ENCODE measurements around the gene KRTAP6-2.

KRTAP6-2 gene

GRCh38 chr21:30615199-30615598 lies 16.5 kb upstream of the KRTAP6-2 start:
- H3K79me1 ChIP-seq (ENCODE audit: low read length): no peaks in the 10 kb centered on the region
- no peak overlapping the region for H2BK5ac ChIP-seq (ENCODE audit: low read depth, low read length, poor library complexity)
- no peak overlapping the region for H3K23ac ChIP-seq (ENCODE audit: low read length)
- H3K79me2 ChIP-seq (ENCODE audit: control insufficient read depth, insufficient read depth, low read length, poor library complexity): no peaks in the 10 kb centered on the region
- no peak overlapping the region for H3K4me2 ChIP-seq (ENCODE audit: low read length)
- no peak overlapping the region for H3K27ac ChIP-seq (ENCODE audit: low read depth, low read length)
- no peak overlapping the region for H3K4me3 ChIP-seq (ENCODE audit: low read depth, low read length)
- no peak overlapping the region for H3K14ac ChIP-seq (ENCODE audit: low read length)
- no peak overlapping the region for H2BK12ac ChIP-seq (ENCODE audit: low read length)
- no peak for DNase-seq
- no peak overlapping the region for H2AFZ ChIP-seq (ENCODE audit: insufficient read depth, low read length, poor library complexity)
- H3K18ac ChIP-seq (ENCODE audit: low read length): no peak overlapping the region
- H4K12ac ChIP-seq (ENCODE audit: low read depth, low read length): no peak overlapping the region
- no peaks in the 10 kb centered on the region for H3K27me3 ChIP-seq (ENCODE audit: insufficient read depth, low read length)
- no peak overlapping the region for H3K9ac ChIP-seq (ENCODE audit: low read length)
- H3K4me1 ChIP-seq (ENCODE audit: control insufficient read depth in 1 of 2, insufficient read depth in 2 of 2, low read length in 2 of 2): no peaks in the 10 kb centered on the region
- H2AK5ac ChIP-seq (ENCODE audit: low read length): no peak overlapping the region
- no peak overlapping the region for H4K91ac ChIP-seq (ENCODE audit: low read depth, low read length)
- H4K8ac ChIP-seq (ENCODE audit: low read depth, low read length): no peak overlapping the region
- no peaks in the 10 kb centered on the region for H3K9me3 ChIP-seq (ENCODE audit: insufficient read depth, low read depth, low read length)
- H3K4ac ChIP-seq (ENCODE audit: low read depth, low read length): no peak overlapping the region
- H3K36me3 ChIP-seq (ENCODE audit: control insufficient read depth in 1 of 2, insufficient read depth in 2 of 2, low read length in 2 of 2): no peaks in the 10 kb centered on the region
- H2BK120ac ChIP-seq (ENCODE audit: insufficient read depth, low read length, poor library complexity): no peak overlapping the region

- no peak within 1 kb of the TSS for H4K8ac ChIP-seq (ENCODE audit: low read depth, low read length)
- H2BK12ac ChIP-seq (ENCODE audit: low read length): no peak within 1 kb of the TSS
- H2AFZ ChIP-seq (ENCODE audit: insufficient read depth, low read length, poor library complexity): no peak within 1 kb of the TSS
- no peaks in the 10 kb centered on the region for H3K79me2 ChIP-seq (ENCODE audit: control insufficient read depth, insufficient read depth, low read length, poor library complexity)
- no peak within 1 kb of the TSS for H3K23ac ChIP-seq (ENCODE audit: low read length)
- WGBS (ENCODE audit: extremely low coverage, insufficient coverage, insufficient read length): no CpG with 5 or more reads among the region's 2 CpGs
- H3K4me3 ChIP-seq (ENCODE audit: low read depth, low read length): no peak within 1 kb of the TSS
- no peak within 1 kb of the TSS for H3K14ac ChIP-seq (ENCODE audit: low read length)
- no peaks in the 10 kb centered on the region for H3K4me1 ChIP-seq (ENCODE audit: control insufficient read depth in 1 of 2, insufficient read depth in 2 of 2, low read length in 2 of 2)
- no peak within 1 kb of the TSS for H3K9ac ChIP-seq (ENCODE audit: low read length)
- H4K12ac ChIP-seq (ENCODE audit: low read depth, low read length): no peak within 1 kb of the TSS
- H3K36me3 ChIP-seq (ENCODE audit: control insufficient read depth in 1 of 2, insufficient read depth in 2 of 2, low read length in 2 of 2): no peaks in the 10 kb centered on the region
- H3K4ac ChIP-seq (ENCODE audit: low read depth, low read length): no peak within 1 kb of the TSS
- H3K27me3 ChIP-seq (ENCODE audit: insufficient read depth, low read length): no peaks in the 10 kb centered on the region
- no peaks in the 10 kb centered on the region for H3K79me1 ChIP-seq (ENCODE audit: low read length)
- H3K18ac ChIP-seq (ENCODE audit: low read length): no peak within 1 kb of the TSS
- no peak within 1 kb of the TSS for H4K91ac ChIP-seq (ENCODE audit: low read depth, low read length)
- no peak within 1 kb of the TSS for H2BK5ac ChIP-seq (ENCODE audit: low read depth, low read length, poor library complexity)
- H3K4me2 ChIP-seq (ENCODE audit: low read length): no peak within 1 kb of the TSS
- H2BK120ac ChIP-seq (ENCODE audit: insufficient read depth, low read length, poor library complexity): no peak within 1 kb of the TSS
- no peaks in the 10 kb centered on the region for H3K9me3 ChIP-seq (ENCODE audit: insufficient read depth, low read depth, low read length)
- H2AK5ac ChIP-seq (ENCODE audit: low read length): no peak within 1 kb of the TSS
- no peak within 1 kb of the TSS for H3K27ac ChIP-seq (ENCODE audit: low read depth, low read length)
- DNase-seq: no peak
Observed at GRCh38 chr21:30613836-30614235, 15.1 kb upstream of the KRTAP6-2 start, which contains the start of gene KRTAP6-1. TSS of gene KRTAP6-1 (minus strand) at chr21:30613930. CDS start at chr21:30613904, 26 bp downstream.

- Histone ChIP-seq H3K4me2 (ENCODE audit: low read length) (no peak overlapping the region), H3K23ac (ENCODE audit: low read length) (no peak overlapping the region), H2AK5ac (ENCODE audit: low read length) (no peak overlapping the region), H2BK12ac (ENCODE audit: low read length) (no peak overlapping the region), H3K4me3 (ENCODE audit: low read depth, low read length) (no peak overlapping the region), H2BK120ac (ENCODE audit: insufficient read depth, low read length, poor library complexity) (no peak overlapping the region), H2BK5ac (ENCODE audit: low read depth, low read length, poor library complexity) (no peak overlapping the region), H3K27me3 (ENCODE audit: insufficient read depth, low read length) (no peaks in the 10 kb centered on the region), H3K27ac (ENCODE audit: low read depth, low read length) (no peak overlapping the region), H3K4me1 (ENCODE audit: control insufficient read depth in 1 of 2, insufficient read depth in 2 of 2, low read length in 2 of 2) (no peaks in the 10 kb centered on the region), H3K4ac (ENCODE audit: low read depth, low read length) (no peak overlapping the region), H3K36me3 (ENCODE audit: control insufficient read depth in 1 of 2, insufficient read depth in 2 of 2, low read length in 2 of 2) (no peaks in the 10 kb centered on the region), H3K14ac (ENCODE audit: low read length) (no peak overlapping the region), H3K79me1 (ENCODE audit: low read length) (no peaks in the 10 kb centered on the region), H3K79me2 (ENCODE audit: control insufficient read depth, insufficient read depth, low read length, poor library complexity) (no peaks in the 10 kb centered on the region), H4K91ac (ENCODE audit: low read depth, low read length) (no peak overlapping the region), H3K9me3 (ENCODE audit: insufficient read depth, low read depth, low read length) (no peaks in the 10 kb centered on the region), H3K9ac (ENCODE audit: low read length) (no peak overlapping the region), H4K12ac (ENCODE audit: low read depth, low read length) (no peak overlapping the region), H4K8ac (ENCODE audit: low read depth, low read length) (no peak overlapping the region), H2AFZ (ENCODE audit: insufficient read depth, low read length, poor library complexity) (no peak overlapping the region), H3K18ac (ENCODE audit: low read length) (no peak overlapping the region)
- DNase-seq: no peak
- no CpG with 5 or more reads among the region's 2 CpGs for WGBS (ENCODE audit: extremely low coverage, insufficient coverage, insufficient read length)
Observed at GRCh38 chr21:30612132-30612531, 13.4 kb upstream of the KRTAP6-2 start.

GRCh38 chr21:30605968-30606367 lies 7.3 kb upstream of the KRTAP6-2 start:
- no CpG with 5 or more reads among the region's 2 CpGs for WGBS (ENCODE audit: extremely low coverage, insufficient coverage, insufficient read length)
- Histone ChIP-seq H3K4ac (ENCODE audit: low read depth, low read length) (no peak overlapping the region), H4K8ac (ENCODE audit: low read depth, low read length) (no peak overlapping the region), H4K91ac (ENCODE audit: low read depth, low read length) (no peak overlapping the region), H2BK12ac (ENCODE audit: low read length) (no peak overlapping the region), H3K79me1 (ENCODE audit: low read length) (no peaks in the 10 kb centered on the region), H3K23ac (ENCODE audit: low read length) (no peak overlapping the region), H3K79me2 (ENCODE audit: control insufficient read depth, insufficient read depth, low read length, poor library complexity) (no peaks in the 10 kb centered on the region), H3K9me3 (ENCODE audit: insufficient read depth, low read depth, low read length) (peaks cover 3% of the 10 kb centered on the region), H3K36me3 (ENCODE audit: control insufficient read depth in 1 of 2, insufficient read depth in 2 of 2, low read length in 2 of 2) (no peaks in the 10 kb centered on the region), H2BK5ac (ENCODE audit: low read depth, low read length, poor library complexity) (no peak overlapping the region), H3K18ac (ENCODE audit: low read length) (no peak overlapping the region), H2BK120ac (ENCODE audit: insufficient read depth, low read length, poor library complexity) (no peak overlapping the region), H3K4me2 (ENCODE audit: low read length) (no peak overlapping the region), H2AFZ (ENCODE audit: insufficient read depth, low read length, poor library complexity) (no peak overlapping the region), H3K14ac (ENCODE audit: low read length) (no peak overlapping the region), H3K27ac (ENCODE audit: low read depth, low read length) (no peak overlapping the region), H2AK5ac (ENCODE audit: low read length) (no peak overlapping the region), H3K9ac (ENCODE audit: low read length) (no peak overlapping the region), H3K27me3 (ENCODE audit: insufficient read depth, low read length) (no peaks in the 10 kb centered on the region), H3K4me1 (ENCODE audit: control insufficient read depth in 1 of 2, insufficient read depth in 2 of 2, low read length in 2 of 2) (no peaks in the 10 kb centered on the region), H3K4me3 (ENCODE audit: low read depth, low read length) (no peak overlapping the region), H4K12ac (ENCODE audit: low read depth, low read length) (no peak overlapping the region)
- DNase-seq: no peak
